DMS79 treated with DMSO at 0.1 percent for 48 hours (cell line): ENCODE results near the gene SRP9.

ENCODE experiments used
- DNase-seq: peaks from one replicate; lab custom pipeline; 2025; lab: John Stamatoyannopoulos, UW

SRP9 gene

GRCh38 chr1:225777583-225778336 lies at the start of gene SRP9:
TSS of gene SRP9 (plus strand) at chr1:225777826. CDS start at chr1:225777941, 115 bp downstream.
- DNase-seq, result peak; percentile 99

- DNase-seq, result no peak
Measured at GRCh38 chr1:225731491-225731890, 46.1 kb upstream of the SRP9 start.

GRCh38 chr1:225733254-225733653 lies 44.4 kb upstream of the SRP9 start:
- DNase-seq, result peak; percentile 89

- peak; percentile 79 for DNase-seq
Measured at GRCh38 chr1:225735252-225736149, 42.1 kb upstream of the SRP9 start.

- DNase-seq, result no peak
Measured at GRCh38 chr1:225736437-225737098, 41.1 kb upstream of the SRP9 start.

- no peak for DNase-seq
Measured at GRCh38 chr1:225737161-225737560, 40.5 kb upstream of the SRP9 start.

- no peak for DNase-seq
Measured at GRCh38 chr1:225737866-225738265, 39.8 kb upstream of the SRP9 start.

- no peak for DNase-seq
Measured at GRCh38 chr1:225738763-225739162, 38.9 kb upstream of the SRP9 start.

- DNase-seq, result no peak
Measured at GRCh38 chr1:225739542-225740107, 38.0 kb upstream of the SRP9 start.

- DNase-seq, result no peak
Measured at GRCh38 chr1:225744745-225745144, 32.9 kb upstream of the SRP9 start.

- no peak for DNase-seq
Measured at GRCh38 chr1:225745273-225745672, 32.4 kb upstream of the SRP9 start.

- DNase-seq, result peak; percentile 87
Measured at GRCh38 chr1:225746361-225747179, 31.1 kb upstream of the SRP9 start.

GRCh38 chr1:225747566-225747965 lies 30.1 kb upstream of the SRP9 start:
- DNase-seq, result no peak

GRCh38 chr1:225748529-225748928 lies 29.1 kb upstream of the SRP9 start:
- no peak for DNase-seq

GRCh38 chr1:225749706-225750105 lies 27.9 kb upstream of the SRP9 start:
- no peak for DNase-seq

- DNase-seq, result no peak
Measured at GRCh38 chr1:225750420-225750819, 27.2 kb upstream of the SRP9 start.

GRCh38 chr1:225750875-225751824 lies 26.5 kb upstream of the SRP9 start:
- no peak for DNase-seq

GRCh38 chr1:225752245-225752644 lies 25.4 kb upstream of the SRP9 start:
- DNase-seq, result no peak

- DNase-seq, result peak; percentile 28
Measured at GRCh38 chr1:225754940-225755641, 22.5 kb upstream of the SRP9 start.
